Type B pancreatic cell (in vitro differentiated cells): ENCODE data around the gene GIPC2. TPM values are rescaled to one million over a fixed set of nuclear protein-coding genes. Genes with fewer than 3 reads are reported as not detected.

Experiments used
- DNase-seq: peaks from one replicate; pipeline ENCODE4 v3.0.0; 2021; ENCODE audit warnings: mixed read lengths; ENCODE audit not compliant: unreplicated experiment; ENCODE audit errors: extremely low spot score
- H3K27ac Mint-ChIP-seq: 2 replicates; pipeline ENCODE4 v1.8.0; 2021; ENCODE audit warnings: mild to moderate bottlenecking, mixed read lengths
- H3K27me3 Mint-ChIP-seq: 2 replicates; pipeline ENCODE4 v1.8.0; 2021; ENCODE audit warnings: mixed read lengths
- H3K36me3 Mint-ChIP-seq: 2 replicates; pipeline ENCODE4 v1.8.0; 2021; ENCODE audit warnings: mixed read lengths
- H3K4me1 Mint-ChIP-seq: one replicate; pipeline ENCODE4 v1.8.0; 2021; ENCODE audit warnings: mixed read lengths; ENCODE audit not compliant: unreplicated experiment
- H3K4me3 Mint-ChIP-seq: 2 replicates; pipeline ENCODE4 v1.8.0; 2021; ENCODE audit warnings: mild to moderate bottlenecking, mixed read lengths
- H3K9me3 Mint-ChIP-seq: 2 replicates; pipeline ENCODE4 v1.8.0; 2021; ENCODE audit warnings: mixed read lengths
- total RNA-seq: library from RNA; stranded (reverse); gene quantifications from 2 replicates; pipeline ENCODE4 v1.2.1, GENCODE V29; 2021; ENCODE audit warnings: low replicate concordance
- TF ChIP-seq, protein P1 (sequence below): fragments of 200-600 bp; sonication (generic); conservative IDR thresholded peaks from 2 replicates; pipeline ENCODE4 v1.5.0; 2021; ENCODE audit warnings: antibody characterized with exemption, mild to moderate bottlenecking

Gene GIPC2
- total RNA-seq, 1 donor from 2014 or later, result 2.9 TPM

DNA sequence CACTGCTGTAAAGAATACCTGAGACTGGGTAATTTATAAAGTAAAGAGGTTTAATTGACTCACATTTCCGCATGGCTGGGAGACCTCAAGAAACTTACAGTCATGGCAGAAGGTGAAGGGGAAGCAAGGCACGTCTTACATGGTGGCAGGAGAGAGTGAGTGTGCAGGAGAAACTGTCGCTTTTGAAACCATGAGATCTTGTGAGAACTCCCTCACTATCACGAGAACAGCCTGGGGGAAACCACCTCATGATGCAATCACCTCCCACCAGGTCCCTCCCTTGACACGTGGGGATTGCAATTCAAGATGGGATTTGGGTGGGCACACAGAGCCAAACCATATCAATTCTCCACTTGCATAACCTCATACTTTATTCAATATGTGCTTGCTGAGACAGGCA lies 76.6 kb downstream of the GIPC2 start:
- H3K27ac Mint-ChIP-seq, result no peak overlapping the region
- H3K36me3 Mint-ChIP-seq, result no peaks in the 10 kb centered on the region
- H3K9me3 Mint-ChIP-seq, result no peaks in the 10 kb centered on the region
- no peak for DNase-seq
- TF ChIP-seq, protein P1, sequence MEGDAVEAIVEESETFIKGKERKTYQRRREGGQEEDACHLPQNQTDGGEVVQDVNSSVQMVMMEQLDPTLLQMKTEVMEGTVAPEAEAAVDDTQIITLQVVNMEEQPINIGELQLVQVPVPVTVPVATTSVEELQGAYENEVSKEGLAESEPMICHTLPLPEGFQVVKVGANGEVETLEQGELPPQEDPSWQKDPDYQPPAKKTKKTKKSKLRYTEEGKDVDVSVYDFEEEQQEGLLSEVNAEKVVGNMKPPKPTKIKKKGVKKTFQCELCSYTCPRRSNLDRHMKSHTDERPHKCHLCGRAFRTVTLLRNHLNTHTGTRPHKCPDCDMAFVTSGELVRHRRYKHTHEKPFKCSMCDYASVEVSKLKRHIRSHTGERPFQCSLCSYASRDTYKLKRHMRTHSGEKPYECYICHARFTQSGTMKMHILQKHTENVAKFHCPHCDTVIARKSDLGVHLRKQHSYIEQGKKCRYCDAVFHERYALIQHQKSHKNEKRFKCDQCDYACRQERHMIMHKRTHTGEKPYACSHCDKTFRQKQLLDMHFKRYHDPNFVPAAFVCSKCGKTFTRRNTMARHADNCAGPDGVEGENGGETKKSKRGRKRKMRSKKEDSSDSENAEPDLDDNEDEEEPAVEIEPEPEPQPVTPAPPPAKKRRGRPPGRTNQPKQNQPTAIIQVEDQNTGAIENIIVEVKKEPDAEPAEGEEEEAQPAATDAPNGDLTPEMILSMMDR, result no peak
- H3K4me1 Mint-ChIP-seq, result no peaks in the 10 kb centered on the region
- no peak overlapping the region for H3K4me3 Mint-ChIP-seq
- H3K27me3 Mint-ChIP-seq, result no peaks in the 10 kb centered on the region

DNA sequence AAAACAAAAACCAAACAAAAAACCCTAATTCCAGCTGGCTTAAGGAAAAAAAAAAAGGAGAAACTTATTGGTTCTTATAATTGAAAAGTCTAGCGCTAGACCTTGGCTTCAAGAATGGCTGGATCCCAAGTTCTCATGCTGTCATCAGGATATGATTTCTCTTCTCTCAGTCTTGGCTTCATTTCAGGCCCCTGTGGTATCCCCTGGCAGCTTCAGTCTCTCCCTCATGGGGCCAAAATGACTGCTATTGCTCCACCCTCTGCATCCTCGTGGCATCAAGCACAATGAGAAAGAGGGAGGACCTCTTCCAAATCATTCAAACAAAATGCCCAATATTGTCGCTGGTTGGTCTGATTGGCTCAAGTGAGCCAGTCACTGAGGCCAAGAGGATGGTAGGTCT lies 80.7 kb downstream of the GIPC2 start:
- TF ChIP-seq, protein P1, result no peak
- Mint-ChIP-seq H3K27me3 (no peaks in the 10 kb centered on the region), H3K36me3 (no peaks in the 10 kb centered on the region), H3K4me3 (no peak overlapping the region), H3K27ac (no peak overlapping the region), H3K4me1 (no peaks in the 10 kb centered on the region), H3K9me3 (no peaks in the 10 kb centered on the region)
- DNase-seq, result no peak

DNA sequence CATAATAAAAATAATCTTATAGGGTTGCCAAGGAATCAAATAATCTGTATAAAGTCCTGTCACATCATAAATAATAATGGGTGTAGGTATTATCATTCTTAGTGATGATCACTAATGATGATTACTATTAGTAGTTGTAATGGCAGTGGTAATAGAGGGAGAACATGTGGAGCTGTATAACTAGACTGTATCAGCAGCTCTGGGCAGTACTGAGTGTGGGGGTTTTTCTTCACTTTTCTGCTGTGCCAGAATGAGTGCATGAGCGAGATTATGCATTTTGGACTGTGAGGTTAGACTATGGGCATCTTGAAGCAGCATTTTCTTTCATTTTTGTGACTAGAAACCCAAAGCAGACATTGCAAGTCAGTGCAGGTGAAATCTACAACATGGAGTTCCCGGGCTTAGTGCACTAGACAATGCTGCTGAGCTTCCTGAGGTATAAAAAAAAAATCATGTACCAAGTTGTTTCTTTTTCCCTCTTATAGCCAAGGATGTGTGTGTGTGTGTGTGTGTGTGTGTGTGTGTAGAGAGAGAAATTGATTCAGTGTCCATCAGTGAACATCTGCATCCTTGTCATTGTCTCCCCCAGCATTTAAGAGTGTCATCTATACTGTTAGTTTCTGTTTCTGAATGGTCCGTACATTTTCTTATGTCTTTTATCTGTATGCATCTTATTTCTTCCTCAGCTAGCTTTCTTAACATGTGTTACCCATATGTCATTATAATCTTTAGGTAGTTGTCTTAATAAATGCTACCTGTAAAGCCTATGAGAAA lies 86.6 kb downstream of the GIPC2 start:
- DNase-seq, result no peak
- Mint-ChIP-seq H3K4me3 (no peak overlapping the region), H3K27me3 (peaks cover 3% of the 10 kb centered on the region), H3K27ac (no peak overlapping the region), H3K4me1 (peaks cover 5% of the 10 kb centered on the region), H3K36me3 (no peaks in the 10 kb centered on the region), H3K9me3 (no peaks in the 10 kb centered on the region)
- TF ChIP-seq, protein P1, result no peak

DNA sequence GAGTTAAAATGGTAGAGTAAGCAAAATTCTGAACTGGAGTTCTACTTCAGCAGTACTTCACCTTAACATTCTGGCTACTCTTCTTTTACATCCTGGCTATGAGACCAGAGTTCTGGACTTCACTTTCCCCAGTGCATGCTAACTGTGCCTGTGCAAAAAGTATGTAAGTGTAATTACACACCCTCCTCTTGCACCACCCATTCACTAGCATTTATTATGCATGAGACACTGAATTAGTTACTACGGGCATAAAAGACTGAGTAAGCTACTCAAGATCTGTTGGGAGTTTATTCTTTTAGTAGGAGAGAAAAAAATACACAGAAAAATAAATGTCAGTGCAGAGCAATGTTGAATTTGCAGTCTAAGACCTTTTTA lies 87.2 kb downstream of the GIPC2 start:
- H3K9me3 Mint-ChIP-seq, result no peaks in the 10 kb centered on the region
- H3K27me3 Mint-ChIP-seq, result peaks cover 3% of the 10 kb centered on the region
- H3K27ac Mint-ChIP-seq, result no peak overlapping the region
- no peak overlapping the region for H3K4me3 Mint-ChIP-seq
- TF ChIP-seq, protein P1, result no peak
- DNase-seq, result no peak
- H3K36me3 Mint-ChIP-seq, result no peaks in the 10 kb centered on the region
- H3K4me1 Mint-ChIP-seq, result peaks cover 5% of the 10 kb centered on the region

DNA sequence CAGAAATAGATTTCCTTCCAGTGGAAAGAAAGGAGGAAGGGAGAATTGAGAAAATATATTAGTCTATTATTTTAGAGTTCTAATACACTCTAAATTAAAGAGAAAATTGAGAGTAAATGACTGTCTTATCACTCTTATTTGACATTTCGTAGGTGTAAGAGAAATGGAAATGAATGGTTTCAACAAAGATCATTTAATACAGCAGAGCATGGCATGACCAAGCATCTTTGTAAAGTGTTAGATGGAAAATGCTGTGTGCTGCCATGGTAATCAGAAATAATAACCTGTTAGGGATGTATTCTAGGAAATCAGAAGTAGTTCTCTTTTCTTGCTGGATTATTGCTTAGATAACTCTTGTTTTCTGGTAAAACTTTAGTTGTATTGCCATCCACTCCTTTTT lies 90.9 kb downstream of the GIPC2 start:
- no peak overlapping the region for H3K27ac Mint-ChIP-seq
- peaks cover 7% of the 10 kb centered on the region for H3K27me3 Mint-ChIP-seq
- TF ChIP-seq, protein P1, result no peak
- no peak for DNase-seq
- H3K4me3 Mint-ChIP-seq, result no peak overlapping the region
- no peaks in the 10 kb centered on the region for H3K9me3 Mint-ChIP-seq
- peaks cover 5% of the 10 kb centered on the region for H3K4me1 Mint-ChIP-seq
- no peaks in the 10 kb centered on the region for H3K36me3 Mint-ChIP-seq
